Gastroesophageal sphincter (tissue), 4 donors: ENCODE measurements around the gene KCNK5. TPM values are rescaled to one million over a fixed set of nuclear protein-coding genes. Genes with fewer than 3 reads are reported as not detected.

Experiments
- ATAC-seq: fragments of 150-250 bp; one replicate; pipeline ENCODE4 v1.9.1; 2016; ENCODE audit warnings: mild to moderate bottlenecking, moderate library complexity
- H3K27ac ChIP-seq, 4 donors: fragments of 200-600 bp; sonication (generic) in 3 of 4; 1 replicate in 3 of 4; 2 replicates in 1 of 4; pipeline ENCODE4 v1.5.1; 2016 to 2019
- H3K27me3 ChIP-seq: fragments of 200-600 bp; sonication (generic); one replicate; pipeline ENCODE4 v1.5.1; 2019
- H3K36me3 ChIP-seq, 2 donors: fragments of 200-600 bp; sonication (generic); one replicate each; pipeline ENCODE4 v1.5.1; 2019; ENCODE audit warnings: control low read depth in 1 of 2
- H3K4me1 ChIP-seq, 3 donors: fragments of 200-600 bp; sonication (generic); 1 replicate in 2 of 3; 2 replicates in 1 of 3; pipeline ENCODE4 v1.5.1; 2016 to 2019; ENCODE audit warnings: control low read depth in 2 of 3
- H3K4me3 ChIP-seq, 2 donors: fragments of 200-600 bp; sonication (generic); one replicate each; pipeline ENCODE4 v1.5.1; 2019; ENCODE audit warnings: mild to moderate bottlenecking in 1 of 2, moderate library complexity in 1 of 2
- H3K9me3 ChIP-seq, 3 donors: fragments of 200-600 bp; sonication (generic); one replicate each; pipeline ENCODE4 v1.5.1; 2017 to 2019; ENCODE audit warnings: control low read depth in 2 of 3
- CTCF ChIP-seq, 4 experiments: fragments of 200-600 bp in 2 of 4; fragments of 450-650 bp in 2 of 4; sonication (generic) in 1 of 4; IDR thresholded peaks; one replicate each; pipeline ENCODE4 v1.5.1; 2017 to 2019; ENCODE audit warnings: antibody characterized with exemption in 4 of 4, mild to moderate bottlenecking in 2 of 4, moderate library complexity in 2 of 4
- EP300 ChIP-seq: sonication (generic); formaldehyde crosslinking; IDR thresholded peaks from one replicate; pipeline ENCODE4 v1.6.1; 2017; ENCODE audit warnings: antibody characterized with exemption, mild to moderate bottlenecking
- POLR2A ChIP-seq, 2 donors: fragments of 450-650 bp; IDR thresholded peaks; one replicate each; pipeline ENCODE4 v1.6.1; 2017; ENCODE audit warnings: antibody characterized with exemption in 2 of 2, mild to moderate bottlenecking in 2 of 2, moderate library complexity in 1 of 2
- POLR2AphosphoS5 ChIP-seq: sonication (generic); formaldehyde crosslinking; IDR thresholded peaks from one replicate; pipeline ENCODE4 v1.6.1; 2017; ENCODE audit warnings: antibody characterized with exemption
- WGBS, 2 donors: methylation state at CpG; one replicate each; pipeline ENCODE4 v1.1.5; 2018; ENCODE audit warnings: low coverage in 1 of 2; 5-methylcytosine and 5-hydroxymethylcytosine counted together
- total RNA-seq, 4 donors: library from RNA; depleted of rRNA; stranded (reverse); fragments of >200 nt; gene quantifications; one replicate each; pipeline ENCODE4 v1.1.0, GENCODE V29; 2016

The KCNK5 gene
- total RNA-seq, 4 donors from 2014 or later = 7.3 to 11.5 (median 8.0) TPM

DNA sequence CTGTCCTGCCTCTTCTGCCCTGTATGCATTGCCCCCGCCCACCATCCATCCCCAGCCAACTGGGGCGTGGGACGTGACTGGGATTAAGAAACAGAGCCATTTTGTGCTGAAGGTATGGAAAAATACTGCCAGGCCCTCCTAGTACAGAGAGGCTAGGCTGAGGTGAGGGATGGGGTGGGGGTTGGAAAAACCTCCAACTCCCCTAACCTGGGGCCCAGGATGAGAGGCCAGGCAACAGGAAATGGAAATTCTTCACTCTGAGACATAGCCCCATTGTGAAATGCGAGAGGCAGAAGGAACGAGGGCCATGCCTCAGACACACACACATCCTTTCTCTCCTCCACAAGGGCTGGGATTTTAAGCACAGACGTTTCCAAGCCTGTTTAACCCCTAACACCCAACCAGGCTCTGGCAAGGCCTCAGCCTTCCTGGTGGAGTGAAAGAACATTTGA is 19.9 kb downstream of the KCNK5 start:
- Histone ChIP-seq H3K4me3 (no peak overlapping the region), H3K27me3 (peaks cover 11% of the 10 kb centered on the region), H3K36me3 (no peaks in the 10 kb centered on the region), H3K4me1 (peaks cover 0 to 17% (median 0%) of the 10 kb centered on the region in 3 donors), H3K9me3 (no peaks in the 10 kb centered on the region), H3K27ac (no peak overlapping the region)
- TF ChIP-seq POLR2AphosphoS5 = no peak
- no peak for TF ChIP-seq EP300
- TF ChIP-seq CTCF (IDR thresholded peaks at IDR 0.05) = no peak
- no peak for TF ChIP-seq POLR2A (IDR thresholded peaks at IDR 0.05)
- no peak for ATAC-seq
- whole genome bisulfite sequencing, 2 donors = 43% methylated on average over 4 to 6 of the region's 6 CpGs

DNA sequence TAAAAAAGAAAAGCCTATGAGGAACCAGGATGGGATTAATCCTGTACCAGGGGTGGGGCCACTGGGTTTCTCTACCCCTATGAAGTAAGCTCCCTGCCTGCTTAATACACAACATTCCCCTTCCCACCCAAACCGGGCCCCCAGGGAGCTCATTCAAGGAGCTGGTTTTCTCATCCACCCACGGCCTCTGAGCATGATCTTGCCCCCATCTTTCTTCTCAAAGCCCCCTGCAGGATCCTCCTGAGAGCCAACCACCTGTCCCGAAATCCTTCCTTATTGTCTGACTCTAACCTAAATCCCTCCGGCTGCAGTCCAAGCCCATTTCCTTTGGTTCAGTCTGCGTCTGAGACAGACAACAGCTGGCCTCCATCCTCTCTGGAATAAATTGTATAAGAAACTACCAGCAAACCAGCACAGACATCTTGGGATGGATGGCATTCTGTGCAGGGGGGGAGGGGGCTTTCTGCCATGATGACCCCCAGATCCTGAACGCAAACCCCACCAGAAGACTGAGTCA is 21.0 kb downstream of the KCNK5 start:
- 36 to 62% methylated on average over 4 to 6 of the region's 6 CpGs for WGBS, 2 donors

GRCh38 chr6:39207416-39208222 is 21.7 kb downstream of the KCNK5 start:
- Histone ChIP-seq H3K36me3 (no peaks in the 10 kb centered on the region), H3K4me1 (peaks cover 0 to 17% (median 0%) of the 10 kb centered on the region in 3 donors), H3K27ac (no peak overlapping the region), H3K4me3 (no peak overlapping the region), H3K9me3 (no peaks in the 10 kb centered on the region), H3K27me3 (no peaks in the 10 kb centered on the region)
- TF ChIP-seq POLR2AphosphoS5 (no peak), CTCF (IDR thresholded peaks at IDR 0.05) (no peak), POLR2A (IDR thresholded peaks at IDR 0.05) (no peak), EP300 (no peak)
- 74 to 97% methylated on average over 3 to 6 of the region's 8 CpGs for WGBS, 2 donors
- no peak for ATAC-seq

More for the DNA sequence above, 21.0 kb downstream of the KCNK5 start:
- Histone ChIP-seq H3K9me3 (no peaks in the 10 kb centered on the region), H3K27ac (no peak overlapping the region), H3K4me3 (no peak overlapping the region), H3K4me1 (peaks cover 0 to 17% (median 0%) of the 10 kb centered on the region in 3 donors), H3K36me3 (no peaks in the 10 kb centered on the region), H3K27me3 (peaks cover under 1% of the 10 kb centered on the region)
- no peak for TF ChIP-seq EP300
- no peak for TF ChIP-seq CTCF (IDR thresholded peaks at IDR 0.05)
- TF ChIP-seq POLR2AphosphoS5 = no peak
- no peak for TF ChIP-seq POLR2A (IDR thresholded peaks at IDR 0.05)
- ATAC-seq = no peak

DNA sequence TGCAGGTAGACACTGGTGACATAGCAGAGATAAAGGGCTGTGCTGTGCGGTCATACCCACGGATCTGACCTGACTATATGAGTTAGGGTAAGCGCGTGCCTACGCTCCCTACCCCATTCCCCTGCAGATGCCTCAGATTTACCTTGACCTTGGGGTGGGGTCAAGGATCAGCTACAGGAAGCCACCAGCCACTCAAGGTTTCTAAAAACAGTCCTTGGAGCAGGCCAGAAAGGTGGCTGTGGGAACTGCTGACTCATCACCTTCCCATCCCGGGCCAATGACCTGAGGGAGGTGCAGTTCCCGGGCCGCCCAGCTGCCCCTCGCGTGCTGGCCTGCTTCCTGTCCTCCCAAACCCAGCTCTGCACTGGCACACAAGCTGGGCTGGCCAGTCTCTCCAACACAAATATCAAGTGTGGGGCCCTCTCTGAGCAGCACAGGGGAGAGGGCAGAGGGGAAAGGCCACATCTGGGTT is 23.0 kb downstream of the KCNK5 start:
- Histone ChIP-seq H3K4me3 (no peak overlapping the region), H3K9me3 (no peaks in the 10 kb centered on the region), H3K27me3 (no peaks in the 10 kb centered on the region), H3K36me3 (no peaks in the 10 kb centered on the region), H3K4me1 (peaks cover 0 to 17% (median 0%) of the 10 kb centered on the region in 3 donors), H3K27ac (no peak overlapping the region)
- no peak for ATAC-seq
- TF ChIP-seq CTCF (IDR thresholded peaks at IDR 0.05) (no peak), POLR2A (IDR thresholded peaks at IDR 0.05) (no peak)
- 100% methylated on average over 5 of the region's 10 CpGs; no CpG with 5 or more reads in 1 of the 2 donors for WGBS, 2 donors
